Activated B cell treated with CpG ODN at 0.5 μM for 24 hours (primary cell): ENCODE results near the gene KCNIP1. TPM values are rescaled to one million over a fixed set of nuclear protein-coding genes. Genes with fewer than 3 reads are reported as not detected.

Source experiments
- ATAC-seq: fragments of 200-7000 bp; cut with Tn5 transposase; one replicate; pipeline ENCODE4 v1.10.0; 2021; ENCODE audit warnings: low read depth, mild to moderate bottlenecking, moderate library complexity
- CTCF ChIA-PET: fragments of 350-600 bp; sonication (Branson Sonifier 250); formaldehyde crosslinking; loops from one replicate; lab custom pipeline; 2021; ENCODE audit warnings: antibody characterized with exemption; lab: Charles Lee
- POLR2A ChIA-PET: fragments of 350-600 bp; sonication (Branson Sonifier 250); formaldehyde crosslinking; loops from one replicate; lab custom pipeline; 2021; ENCODE audit warnings: antibody characterized with exemption; lab: Charles Lee
- DNase-seq: peaks from one replicate; pipeline ENCODE4 v3.0.0; 2022
- H3K27ac Mint-ChIP-seq: one replicate; pipeline ENCODE4 v1.8.0; 2020; ENCODE audit warnings: mixed read lengths
- H3K27me3 Mint-ChIP-seq: one replicate; pipeline ENCODE4 v1.8.0; 2021; ENCODE audit warnings: mixed read lengths
- H3K36me3 Mint-ChIP-seq: one replicate; pipeline ENCODE4 v1.8.0; 2021; ENCODE audit warnings: low read depth, mixed read lengths
- H3K4me1 Mint-ChIP-seq: one replicate; pipeline ENCODE4 v1.8.0; 2021; ENCODE audit warnings: mixed read lengths
- H3K4me3 Mint-ChIP-seq: one replicate; pipeline ENCODE4 v1.8.0; 2020; ENCODE audit warnings: mild to moderate bottlenecking, mixed read lengths
- H3K9me3 Mint-ChIP-seq: one replicate; pipeline ENCODE4 v1.8.0; 2020; ENCODE audit warnings: mixed read lengths
- CTCF ChIP-seq: fragments of 200-600 bp; IDR thresholded peaks from one replicate; pipeline ENCODE4 v1.8.0; 2022; ENCODE audit warnings: antibody characterized with exemption, mild to moderate bottlenecking
- intact Hi-C: fragments of 100-400 bp; cut with micrococcal nuclease; formaldehyde crosslinking; loops from one replicate; pipeline ENCODE4 v1.15.1; 2024
- total RNA-seq: library from RNA; stranded (reverse); gene quantifications from 2 replicates; pipeline ENCODE4 v1.2.3, GENCODE V29; 2022

The KCNIP1 gene
- total RNA-seq, 1 donor from 2014 or later: not detected

- CTCF ChIA-PET: no interaction called here
- no peak overlapping the region for H3K4me3 Mint-ChIP-seq
- H3K9me3 Mint-ChIP-seq: no peaks in the 10 kb centered on the region
- no peaks in the 10 kb centered on the region for H3K4me1 Mint-ChIP-seq
- no peak overlapping the region for H3K27ac Mint-ChIP-seq
- H3K27me3 Mint-ChIP-seq: peaks cover 11% of the 10 kb centered on the region
- no peak for DNase-seq
- TF ChIP-seq CTCF: no peak
- H3K36me3 Mint-ChIP-seq: no peaks in the 10 kb centered on the region
- intact Hi-C loops: no loop called here
- no peak for ATAC-seq
- POLR2A ChIA-PET: no interaction called here
Measured at GRCh38 chr5:170769898-170770416, 266.1 kb downstream of the KCNIP1 start.

GRCh38 chr5:170771496-170771895, 267.7 kb downstream of the KCNIP1 start:
- intact Hi-C loops: no loop called here
- no peak for ATAC-seq
- no peak overlapping the region for H3K27ac Mint-ChIP-seq
- POLR2A ChIA-PET: no interaction called here
- no peaks in the 10 kb centered on the region for H3K9me3 Mint-ChIP-seq
- H3K36me3 Mint-ChIP-seq: no peaks in the 10 kb centered on the region
- no peak for TF ChIP-seq CTCF
- peaks cover 8% of the 10 kb centered on the region for H3K4me1 Mint-ChIP-seq
- CTCF ChIA-PET: no interaction called here
- H3K27me3 Mint-ChIP-seq: peaks cover 11% of the 10 kb centered on the region
- H3K4me3 Mint-ChIP-seq: no peak overlapping the region
- DNase-seq: no peak

GRCh38 chr5:170773024-170773985, 269.5 kb downstream of the KCNIP1 start:
- Mint-ChIP-seq H3K4me3 (no peak overlapping the region), H3K27ac (no peak overlapping the region), H3K27me3 (peaks cover 11% of the 10 kb centered on the region), H3K4me1 (peaks cover 8% of the 10 kb centered on the region), H3K36me3 (no peaks in the 10 kb centered on the region), H3K9me3 (no peaks in the 10 kb centered on the region)
- TF ChIP-seq CTCF: no peak
- CTCF ChIA-PET: no interaction called here
- DNase-seq (no peak), ATAC-seq (no peak)
- POLR2A ChIA-PET: no interaction called here
- intact Hi-C loops: no loop called here

- intact Hi-C loops: no loop called here
- no peak for TF ChIP-seq CTCF
- Mint-ChIP-seq H3K9me3 (no peaks in the 10 kb centered on the region), H3K4me1 (peaks cover 8% of the 10 kb centered on the region), H3K4me3 (no peak overlapping the region), H3K27ac (no peak overlapping the region), H3K36me3 (no peaks in the 10 kb centered on the region), H3K27me3 (peaks cover 9% of the 10 kb centered on the region)
- ChIA-PET POLR2A (no interaction called here), CTCF (no interaction called here)
- DNase-seq: no peak
- ATAC-seq: no peak
Measured at GRCh38 chr5:170774831-170775230, 271.0 kb downstream of the KCNIP1 start.

- intact Hi-C loops: no loop called here
- DNase-seq: no peak
- no peak for ATAC-seq
- Mint-ChIP-seq H3K27me3 (no peaks in the 10 kb centered on the region), H3K9me3 (no peaks in the 10 kb centered on the region), H3K27ac (no peak overlapping the region), H3K4me3 (no peak overlapping the region), H3K36me3 (no peaks in the 10 kb centered on the region), H3K4me1 (no peaks in the 10 kb centered on the region)
- ChIA-PET CTCF (no interaction called here), POLR2A (no interaction called here)
- no peak for TF ChIP-seq CTCF
Measured at GRCh38 chr5:170781946-170782345, 278.1 kb downstream of the KCNIP1 start.
